IMR-90 (cell line): Measurements from ENCODE around the gene EML6. TPM values are rescaled to one million over a fixed set of nuclear protein-coding genes. Genes with fewer than 3 reads are reported as not detected.

ENCODE experiments used
- ATAC-seq: fragments of 200-7000 bp; cut with Tn5 transposase; 2 replicates; pipeline ENCODE4 v1.9.1; 2020; ENCODE audit warnings: low read depth, mild to moderate bottlenecking, moderate library complexity
- BruUV-seq: library from RNA; stranded (reverse); fragments of 400-500 nt; replicated peaks from 2 replicates; lab custom pipeline; 2021; lab: Mats Ljungman, UMichigan
- CTCF ChIA-PET: fragments of 300-600 bp; formaldehyde crosslinking; extraction: SDS; loops from one replicate; lab custom pipeline; 2021; ENCODE audit warnings: antibody characterized with exemption; lab: Yijun Ruan, JAX
- POLR2A ChIA-PET: fragments of 300-600 bp; sonication (Branson Sonifier 250); formaldehyde crosslinking; loops from one replicate; lab custom pipeline; 2022; ENCODE audit warnings: antibody characterized with exemption; ENCODE audit not compliant: unreplicated experiment; lab: Charles Lee
- DNase-seq: peaks from one replicate; pipeline ENCODE4 v3.0.0; 2013
- H2AFZ ChIP-seq: replicated peaks from 2 replicates; pipeline ENCODE3; 2013; ENCODE audit warnings: low read length, mild to moderate bottlenecking; ENCODE audit not compliant: poor library complexity
- H2AK5ac ChIP-seq: 2 replicates; pipeline ENCODE4 v1.6.1; 2013; ENCODE audit warnings: low read depth, low read length, inconsistent platforms
- H2AK9ac ChIP-seq: replicated peaks from 2 replicates; pipeline ENCODE3; 2013; ENCODE audit warnings: mild to moderate bottlenecking, low read depth, low read length, moderate library complexity; ENCODE audit not compliant: poor library complexity
- H2BK120ac ChIP-seq: 2 replicates; pipeline ENCODE4 v1.6.1; 2013; ENCODE audit warnings: low read depth, low read length, inconsistent platforms
- H2BK15ac ChIP-seq: 3 replicates; pipeline ENCODE4 v1.6.1; 2013; ENCODE audit warnings: low read depth, low read length, inconsistent platforms
- H2BK20ac ChIP-seq: 2 replicates; pipeline ENCODE4 v1.6.1; 2013; ENCODE audit warnings: low read depth, mild to moderate bottlenecking, inconsistent platforms, low read length, moderate library complexity
- H2BK5ac ChIP-seq: 2 replicates; pipeline ENCODE4 v1.6.1; 2013; ENCODE audit warnings: mild to moderate bottlenecking, low read depth, low read length, inconsistent platforms; ENCODE audit not compliant: poor library complexity, severe bottlenecking
- H3K14ac ChIP-seq: replicated peaks from 2 replicates; pipeline ENCODE4 v1.6.1; 2013; ENCODE audit warnings: low read depth, low read length, inconsistent platforms
- H3K18ac ChIP-seq: 2 replicates; pipeline ENCODE4 v1.6.1; 2013; ENCODE audit warnings: low read depth, low read length, control low read depth
- H3K23ac ChIP-seq: 2 replicates; pipeline ENCODE4 v1.6.1; 2013; ENCODE audit warnings: low read depth, low read length, inconsistent platforms
- H3K27ac ChIP-seq: 2 replicates; pipeline ENCODE4 v1.5.1; 2013; ENCODE audit warnings: mild to moderate bottlenecking, control low read depth, low read length; ENCODE audit not compliant: insufficient read depth
- H3K27me3 ChIP-seq: 2 replicates; pipeline ENCODE4 v1.6.1; 2013; ENCODE audit warnings: low read length; ENCODE audit not compliant: control insufficient read depth, insufficient read depth
- H3K36me3 ChIP-seq: 2 replicates; pipeline ENCODE4 v1.6.1; 2013; ENCODE audit warnings: low read length, mixed read lengths; ENCODE audit not compliant: control insufficient read depth, insufficient read depth
- H3K4ac ChIP-seq: 2 replicates; pipeline ENCODE4 v1.6.1; 2013; ENCODE audit warnings: low read depth, low read length, inconsistent platforms
- H3K4me1 ChIP-seq: 2 replicates; pipeline ENCODE4 v1.6.1; 2013; ENCODE audit warnings: low read length, mixed read lengths; ENCODE audit not compliant: control insufficient read depth, insufficient read depth
- H3K4me2 ChIP-seq: 2 replicates; pipeline ENCODE4 v1.6.1; 2013; ENCODE audit warnings: low read depth, mild to moderate bottlenecking, control low read depth, low read length, moderate library complexity
- H3K4me3 ChIP-seq: 2 replicates; pipeline ENCODE4 v1.5.1; 2013; ENCODE audit warnings: low read depth, mild to moderate bottlenecking, control low read depth, low read length, moderate library complexity; ENCODE audit not compliant: insufficient read depth
- H3K56ac ChIP-seq: 2 replicates; pipeline ENCODE4 v1.6.1; 2013; ENCODE audit warnings: low read length, inconsistent platforms; ENCODE audit not compliant: insufficient read depth; ENCODE audit errors: extremely low read depth
- H3K79me1 ChIP-seq, 2 experiments: 2 replicates each; pipeline ENCODE4 v1.6.1; 2013; ENCODE audit warnings: low read length in 2 of 2, inconsistent platforms in 1 of 2, low read depth in 1 of 2
- H3K9ac ChIP-seq: 2 replicates; pipeline ENCODE4 v1.6.1; 2013; ENCODE audit warnings: low read depth, low read length, control low read depth
- H3K9me1 ChIP-seq: 2 replicates; pipeline ENCODE4 v1.6.1; 2013; ENCODE audit warnings: low read length, inconsistent platforms; ENCODE audit not compliant: insufficient read depth
- H3K9me3 ChIP-seq: 2 replicates; pipeline ENCODE4 v1.6.1; 2013; ENCODE audit warnings: low read length; ENCODE audit not compliant: control insufficient read depth, insufficient read depth
- H4K20me1 ChIP-seq: 2 replicates; pipeline ENCODE4 v1.6.1; 2013; ENCODE audit warnings: low read length, inconsistent platforms; ENCODE audit not compliant: insufficient read depth
- H4K5ac ChIP-seq: 2 replicates; pipeline ENCODE4 v1.6.1; 2013; ENCODE audit warnings: mild to moderate bottlenecking, low read depth, low read length, control low read depth
- H4K8ac ChIP-seq, 2 experiments: 2 replicates each; pipeline ENCODE4 v1.6.1; 2013; ENCODE audit warnings: low read depth in 2 of 2, low read length in 2 of 2, control low read depth in 1 of 2, inconsistent platforms in 1 of 2
- H4K91ac ChIP-seq: 2 replicates; pipeline ENCODE4 v1.6.1; 2013; ENCODE audit warnings: low read depth, low read length, inconsistent platforms; ENCODE audit not compliant: insufficient read depth
- ELK1 ChIP-seq: fragments of 150-350 bp; IDR thresholded peaks from 2 replicates; pipeline ENCODE4 v1.6.1; 2016; ENCODE audit warnings: low read depth, mild to moderate bottlenecking, low read length, moderate library complexity, borderline replicate concordance
- FOS ChIP-seq: fragments of 150-350 bp; IDR thresholded peaks from 2 replicates; pipeline ENCODE4 v1.6.1; 2016; ENCODE audit warnings: low read depth, low read length
- MAZ ChIP-seq: IDR thresholded peaks from 2 replicates; pipeline ENCODE4 v1.6.1; 2012; ENCODE audit warnings: low read depth, mild to moderate bottlenecking, low read length, improper control_type of control experiment, moderate library complexity, borderline replicate concordance
- POLR2A ChIP-seq: IDR thresholded peaks from 2 replicates; pipeline ENCODE4 v1.6.1; 2012; ENCODE audit warnings: mild to moderate bottlenecking, low read depth, low read length
- dilution Hi-C: fragments of 300-500 bp; cut with HindIII; formaldehyde crosslinking; loops from one replicate; pipeline ENCODE4 v1.14.3; 2018; ENCODE audit warnings: low sequenced_read_pairs; ENCODE audit not compliant: unreplicated experiment
- in situ Hi-C: fragments of 300-500 bp; cut with MboI; formaldehyde crosslinking; loops from 3 replicates; pipeline ENCODE4 v1.14.3; 2019; ENCODE audit warnings: low sequenced_read_pairs, inconsistent platforms, mixed read lengths
- intact Hi-C: fragments of 100-400 bp; cut with micrococcal nuclease; formaldehyde crosslinking; loops from 2 replicates; pipeline ENCODE4 v1.10.0; 2022
- polyA plus RNA-seq, 3 experiments: library from polyadenylated mRNA; depleted of rRNA; stranded (reverse); fragments of >200 nt; gene quantifications; 2 replicates each; pipeline ENCODE4 v1.2.3, GENCODE V29; 2012; ENCODE audit warnings: low replicate concordance in 1 of 3
- total RNA-seq: library from RNA; depleted of rRNA; stranded (reverse); fragments of >200 nt; gene quantifications from 2 replicates; pipeline ENCODE4 v1.2.3, GENCODE V29; 2012

EML6 gene
- total and polyA plus RNA-seq, 2 of the 4 experiments (the other 2 are of a cell fraction), result 0.18 to 0.19 TPM

DNA sequence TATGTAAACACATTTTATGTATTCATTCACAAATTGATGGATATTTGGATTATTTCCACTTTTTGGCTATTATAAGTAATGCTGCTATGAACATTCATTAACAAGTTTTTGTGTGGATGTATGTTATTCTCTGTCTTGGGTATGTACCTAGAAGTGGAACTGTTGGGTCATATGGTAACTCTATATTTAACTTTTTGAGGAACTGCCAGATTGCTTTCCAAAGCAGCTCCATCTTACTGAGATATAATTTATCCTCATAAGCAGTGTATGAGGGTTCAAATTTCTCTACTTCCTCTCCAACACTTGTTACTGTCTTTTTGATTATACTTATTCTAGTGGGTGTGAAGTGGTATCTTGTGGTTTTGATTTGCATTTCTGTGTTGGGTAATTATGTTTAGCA is 7.1 kb upstream of the EML6 start:
- Histone ChIP-seq H3K27ac (no peak overlapping the region), H4K5ac (no peak overlapping the region), H3K4ac (no peak overlapping the region), H4K8ac (no peak overlapping the region), H2BK15ac (no peak overlapping the region), H3K14ac (no peak overlapping the region), H3K4me2 (no peak overlapping the region), H3K79me1 (no peaks in the 10 kb centered on the region), H4K91ac (no peak overlapping the region), H3K9me1 (no peaks in the 10 kb centered on the region), H3K4me3 (no peak overlapping the region), H3K4me1 (no peaks in the 10 kb centered on the region), H3K36me3 (no peaks in the 10 kb centered on the region), H3K9ac (no peak overlapping the region), H2BK20ac (no peak overlapping the region), H4K20me1 (no peaks in the 10 kb centered on the region), H3K27me3 (peaks cover 10% of the 10 kb centered on the region), H3K56ac (no peak overlapping the region), H3K9me3 (no peaks in the 10 kb centered on the region), H2AK5ac (no peak overlapping the region), H2AK9ac (no peak overlapping the region), H2AFZ (no peak overlapping the region), H3K23ac (no peak overlapping the region), H2BK120ac (no peak overlapping the region), H3K18ac (no peak overlapping the region), H2BK5ac (no peak overlapping the region)
- in situ Hi-C loops (no loop called here), intact Hi-C loops (no loop called here), dilution Hi-C loops (no loop called here)
- no TSS peak for BruUV-seq
- no peak for DNase-seq
- no peak for ATAC-seq
- TF ChIP-seq FOS, result no peak
- TF ChIP-seq ELK1, result no peak
- no peak for TF ChIP-seq POLR2A
- TF ChIP-seq MAZ, result no peak
- ChIA-PET POLR2A (no interaction called here), CTCF (no interaction called here)
